ENCODE data around the gene UROS. TPM values are rescaled to one million over a fixed set of nuclear protein-coding genes. Genes with fewer than 3 reads are reported as not detected.

UROS gene
- total and polyA plus RNA-seq, 2 experiments from 2014 or later: 83.1 to 87.8 TPM

GRCh38 chr10:125778556-125778955 lies 44.5 kb downstream of the UROS start:
- no peak for DNase-seq
- Histone ChIP-seq H3K79me2 (ENCODE audit: insufficient read depth) (no peaks in the 10 kb centered on the region), H3K4me2 (ENCODE audit: unreplicated experiment) (no peak overlapping the region), H3K4me1 (ENCODE audit: insufficient read depth) (no peaks in the 10 kb centered on the region), H4K20me1 (ENCODE audit: insufficient read depth) (no peaks in the 10 kb centered on the region), H3F3A (ENCODE audit: insufficient read depth) (no peaks in the 10 kb centered on the region), H3K36me3 (ENCODE audit: low read depth) (no peaks in the 10 kb centered on the region), H3K4me3 (no peak overlapping the region), H3K27me3 (replicated peaks; ENCODE audit: insufficient read depth) (no peaks in the 10 kb centered on the region), H2AFZ (no peak overlapping the region), H3K9ac (no peak overlapping the region), H3K9me3 (ENCODE audit: low read depth) (no peaks in the 10 kb centered on the region), H3K9me2 (ENCODE audit: insufficient read depth) (no peaks in the 10 kb centered on the region), H3K27ac (no peak overlapping the region)
- in situ Hi-C loops (cut with MboI): no loop called here
- WGBS, 2 experiments (ENCODE audit: low coverage in 1 of 2, low lambda C conversion rate in 2 of 2, missing lambda C conversion rate in 2 of 2): 42 to 53% methylated on average over 5 of the region's 5 CpGs
- TF ChIP-seq EZH2phosphoT487 (IDR thresholded peaks at IDR 0.05; ENCODE audit: insufficient read depth, low read depth) (no peak), EZH2 (IDR thresholded peaks at IDR 0.05; ENCODE audit: insufficient read depth, poor library complexity, severe bottlenecking) (no peak)

- H4K20me1 ChIP-seq (ENCODE audit: insufficient read depth): no peaks in the 10 kb centered on the region
- H3K79me2 ChIP-seq (ENCODE audit: insufficient read depth): no peaks in the 10 kb centered on the region
- WGBS, 2 experiments (ENCODE audit: low coverage in 1 of 2, low lambda C conversion rate in 2 of 2, missing lambda C conversion rate in 2 of 2): 81 to 86% methylated on average over 9 of the region's 9 CpGs
- H3K27me3 ChIP-seq (replicated peaks; ENCODE audit: insufficient read depth): no peaks in the 10 kb centered on the region
- H3K9me3 ChIP-seq (ENCODE audit: low read depth): no peaks in the 10 kb centered on the region
- DNase-seq: no peak
- no peaks in the 10 kb centered on the region for H3K9me2 ChIP-seq (ENCODE audit: insufficient read depth)
- H3F3A ChIP-seq (ENCODE audit: insufficient read depth): no peaks in the 10 kb centered on the region
- no peak overlapping the region for H3K9ac ChIP-seq
- in situ Hi-C loops (cut with MboI): no loop called here
- H3K4me1 ChIP-seq (ENCODE audit: insufficient read depth): no peaks in the 10 kb centered on the region
- TF ChIP-seq EZH2phosphoT487 (IDR thresholded peaks at IDR 0.05; ENCODE audit: insufficient read depth, low read depth) (no peak), EZH2 (IDR thresholded peaks at IDR 0.05; ENCODE audit: insufficient read depth, poor library complexity, severe bottlenecking) (no peak)
- H3K4me2 ChIP-seq (ENCODE audit: unreplicated experiment): no peak overlapping the region
- H3K36me3 ChIP-seq (ENCODE audit: low read depth): no peaks in the 10 kb centered on the region
- H3K27ac ChIP-seq: no peak overlapping the region
- no peak overlapping the region for H2AFZ ChIP-seq
- no peak overlapping the region for H3K4me3 ChIP-seq
Measured at GRCh38 chr10:125777806-125778205, 45.3 kb downstream of the UROS start.

GRCh38 chr10:125775491-125776106 lies 47.5 kb downstream of the UROS start, which contains the start of gene MMP21:
TSS of gene MMP21 (minus strand) at chr10:125775821. CDS start at chr10:125775821, 0 bp downstream.
- 86 to 88% methylated on average over 25 to 26 of the region's 26 CpGs for WGBS, 2 experiments (ENCODE audit: low coverage in 1 of 2, low lambda C conversion rate in 2 of 2, missing lambda C conversion rate in 2 of 2)
- H3K4me3 ChIP-seq: no peak within 1 kb of the TSS
- no peaks in the 10 kb centered on the region for H3K36me3 ChIP-seq (ENCODE audit: low read depth)
- H3K9me2 ChIP-seq (ENCODE audit: insufficient read depth): no peaks in the 10 kb centered on the region
- no peaks in the 10 kb centered on the region for H3K4me1 ChIP-seq (ENCODE audit: insufficient read depth)
- H3F3A ChIP-seq (ENCODE audit: insufficient read depth): no peaks in the 10 kb centered on the region
- no peaks in the 10 kb centered on the region for H3K27me3 ChIP-seq (replicated peaks; ENCODE audit: insufficient read depth)
- no peak within 1 kb of the TSS for H3K27ac ChIP-seq
- H3K9ac ChIP-seq: no peak within 1 kb of the TSS
- H3K4me2 ChIP-seq (ENCODE audit: unreplicated experiment): no peak within 1 kb of the TSS
- no peak for DNase-seq
- in situ Hi-C loops (cut with MboI): no loop called here
- H4K20me1 ChIP-seq (ENCODE audit: insufficient read depth): no peaks in the 10 kb centered on the region
- TF ChIP-seq EZH2 (IDR thresholded peaks at IDR 0.05; ENCODE audit: insufficient read depth, poor library complexity, severe bottlenecking) (no peak), EZH2phosphoT487 (IDR thresholded peaks at IDR 0.05; ENCODE audit: insufficient read depth, low read depth) (no peak)
- H2AFZ ChIP-seq: no peak within 1 kb of the TSS
- no peaks in the 10 kb centered on the region for H3K9me3 ChIP-seq (ENCODE audit: low read depth)
- no peaks in the 10 kb centered on the region for H3K79me2 ChIP-seq (ENCODE audit: insufficient read depth)

DNA sequence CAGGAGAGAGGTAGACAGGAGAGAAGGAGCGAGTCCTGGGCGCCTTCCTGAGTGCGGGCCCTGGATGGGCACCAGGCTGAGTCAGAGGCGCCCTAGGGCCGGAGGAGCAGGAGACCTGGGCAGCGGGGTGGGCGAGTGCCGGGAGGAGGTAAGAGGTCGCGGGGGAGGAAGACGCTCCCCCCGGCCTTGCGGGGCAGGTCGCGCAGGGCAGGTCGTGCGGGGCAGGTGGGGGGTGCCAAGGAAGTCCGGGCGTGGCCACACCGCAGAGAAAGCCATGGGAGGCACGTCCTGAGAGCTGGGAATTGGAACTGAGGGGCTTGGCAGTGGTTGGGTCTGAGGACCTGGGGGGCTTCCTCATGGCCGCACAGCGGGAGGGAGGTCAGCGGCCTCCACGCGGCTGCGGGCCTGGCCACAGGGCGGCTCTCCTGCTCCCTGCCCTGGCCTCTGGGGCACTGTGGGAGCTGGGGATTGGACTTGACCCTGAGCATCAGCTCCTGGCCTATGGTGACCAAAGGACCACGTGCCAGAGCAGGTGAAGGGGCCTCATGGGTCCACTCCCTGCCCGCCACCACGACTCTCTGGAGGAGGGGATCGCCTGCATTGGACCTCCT lies 48.4 kb downstream of the UROS start:
- no peaks in the 10 kb centered on the region for H3K4me1 ChIP-seq (ENCODE audit: insufficient read depth)
- 92 to 93% methylated on average over 21 to 32 of the region's 32 CpGs for WGBS, 2 experiments (ENCODE audit: low coverage in 1 of 2, low lambda C conversion rate in 2 of 2, missing lambda C conversion rate in 2 of 2)
- H3K27me3 ChIP-seq (replicated peaks; ENCODE audit: insufficient read depth): no peaks in the 10 kb centered on the region
- H2AFZ ChIP-seq: no peak overlapping the region
- no peak for DNase-seq
- H3K27ac ChIP-seq: no peak overlapping the region
- H3K36me3 ChIP-seq (ENCODE audit: low read depth): no peaks in the 10 kb centered on the region
- TF ChIP-seq EZH2 (IDR thresholded peaks at IDR 0.05; ENCODE audit: insufficient read depth, poor library complexity, severe bottlenecking) (no peak), EZH2phosphoT487 (IDR thresholded peaks at IDR 0.05; ENCODE audit: insufficient read depth, low read depth) (no peak)
- H3K4me2 ChIP-seq (ENCODE audit: unreplicated experiment): no peak overlapping the region
- no peaks in the 10 kb centered on the region for H4K20me1 ChIP-seq (ENCODE audit: insufficient read depth)
- H3K4me3 ChIP-seq: no peak overlapping the region
- no peaks in the 10 kb centered on the region for H3K79me2 ChIP-seq (ENCODE audit: insufficient read depth)
- no peak overlapping the region for H3K9ac ChIP-seq
- H3K9me2 ChIP-seq (ENCODE audit: insufficient read depth): no peaks in the 10 kb centered on the region
- H3F3A ChIP-seq (ENCODE audit: insufficient read depth): no peaks in the 10 kb centered on the region
- in situ Hi-C loops (cut with MboI): no loop called here
- no peaks in the 10 kb centered on the region for H3K9me3 ChIP-seq (ENCODE audit: low read depth)
